ENCODE measurements around the gene OCEL1. TPM values are rescaled to one million over a fixed set of nuclear protein-coding genes. Genes with fewer than 3 reads are reported as not detected.
A peak's percentile ranks its signal among the peaks of the same experiment; 100 is the strongest.

OCEL1 gene
- total RNA-seq, 1 experiment from 2014 or later, result 25.7 TPM

- H3K9ac ChIP-seq (ENCODE audit: extremely low read depth, insufficient read length, low read length), result no peak overlapping the region
- no peak overlapping the region for H3K23ac ChIP-seq (ENCODE audit: insufficient read length, low read depth, low read length)
- peaks cover 31 to 35% of the 10 kb centered on the region in 2 experiments for H3K4me1 Mint-ChIP-seq
- H3K27ac ChIP-seq (ENCODE audit: insufficient read length, low read depth, low read length), result no peak overlapping the region
- H2AFZ ChIP-seq (ENCODE audit: low read length), result no peak overlapping the region
- H3K9me3 Mint-ChIP-seq, result peaks cover 0 to 3% of the 10 kb centered on the region in 2 experiments; a peak in 1 of 5 replicates
- TF ChIP-seq CTCF (conservative IDR thresholded peaks at IDR 0.05), result no peak
- H4K91ac ChIP-seq (ENCODE audit: insufficient read length, low read depth, low read length), result no peak overlapping the region
- peaks cover 17% of the 10 kb centered on the region for H3K23me2 ChIP-seq (ENCODE audit: insufficient read length, low read depth, low read length, poor library complexity, severe bottlenecking)
- H3K56ac ChIP-seq (ENCODE audit: insufficient read length, low read depth, low read length), result no peak overlapping the region
- no peak overlapping the region for H2AK5ac ChIP-seq (ENCODE audit: insufficient read length, low read length)
- peaks cover 4 to 35% (median 30%) of the 10 kb centered on the region in 3 experiments for H3K36me3 Mint-ChIP-seq (ENCODE audit: insufficient read depth in 1 of 3, low read depth in 3 of 3)
- no peak overlapping the region for H2BK15ac ChIP-seq (ENCODE audit: low read depth, low read length)
- no peak overlapping the region for H3T11ph ChIP-seq (ENCODE audit: low read length)
- H3K27ac Mint-ChIP-seq, result peak overlapping the region; percentile 81 to 97 (median 89); a peak in 5 of 7 replicates
- peaks cover 26% of the 10 kb centered on the region; the same call in 1 of the 2 replicates for H3K79me2 ChIP-seq (ENCODE audit: insufficient read depth, low read length)
- H3K18ac ChIP-seq (ENCODE audit: insufficient read length, low read depth, low read length), result no peak overlapping the region
- H3K79me1 ChIP-seq (ENCODE audit: insufficient read depth, low read depth, low read length, poor library complexity, severe bottlenecking), result peaks cover 3% of the 10 kb centered on the region
- H3K4ac ChIP-seq (ENCODE audit: low read depth, low read length), result no peak overlapping the region
- no peak overlapping the region for H2BK120ac ChIP-seq (ENCODE audit: low read depth, low read length, poor library complexity, severe bottlenecking)
- H4K5ac ChIP-seq (ENCODE audit: insufficient read length, low read depth, low read length), result no peak overlapping the region
- H3K4me1 ChIP-seq (ENCODE audit: insufficient read depth, low read length), result peaks cover 2% of the 10 kb centered on the region; the same call in 1 of the 2 replicates
- WGBS (ENCODE audit: extremely low coverage, insufficient read length, low lambda C conversion rate), result no CpG with 5 or more reads among the region's 8 CpGs
- H3K27me3 ChIP-seq (ENCODE audit: insufficient read depth, low read length), result no peaks in the 10 kb centered on the region
- H2BK20ac ChIP-seq (ENCODE audit: low read depth, low read length, poor library complexity, severe bottlenecking), result no peak overlapping the region
- peaks cover 2% of the 10 kb centered on the region; the same call in 1 of the 2 replicates for H3K27me3 Mint-ChIP-seq (ENCODE audit: low read depth)
- no peak overlapping the region; the same call in 1 of the 2 replicates for H3K14ac ChIP-seq (ENCODE audit: insufficient read depth, low read length)
- H3K4me3 Mint-ChIP-seq, result peak overlapping the region; percentile 91 to 95
- DNase-seq, result no peak
- no peak overlapping the region for H2BK5ac ChIP-seq (ENCODE audit: insufficient read length, low read length)
- H4K8ac ChIP-seq (replicated peaks; ENCODE audit: insufficient read length, low read depth, low read length), result no peak overlapping the region
- H3K9me3 ChIP-seq (ENCODE audit: control insufficient read depth, low read depth, low read length), result no peaks in the 10 kb centered on the region
- H2BK12ac ChIP-seq (ENCODE audit: insufficient read length, low read depth, low read length), result no peak overlapping the region
- H4K20me1 ChIP-seq (ENCODE audit: control insufficient read depth, insufficient read depth, insufficient read length), result no peaks in the 10 kb centered on the region
- peak overlapping the region; percentile 63 for H3K4me2 ChIP-seq (ENCODE audit: insufficient read depth, insufficient read length, low read length)
Measured at GRCh38 chr19:17242431-17243208, 16.6 kb downstream of the OCEL1 start.

Data from H9 (cell line).